ENCODE data around the gene OTUD5. TPM values are rescaled to one million over a fixed set of nuclear protein-coding genes. Genes with fewer than 3 reads are reported as not detected.

The OTUD5 gene
- total RNA-seq, 1 donor from 2014 or later: 18.4 TPM

DNA sequence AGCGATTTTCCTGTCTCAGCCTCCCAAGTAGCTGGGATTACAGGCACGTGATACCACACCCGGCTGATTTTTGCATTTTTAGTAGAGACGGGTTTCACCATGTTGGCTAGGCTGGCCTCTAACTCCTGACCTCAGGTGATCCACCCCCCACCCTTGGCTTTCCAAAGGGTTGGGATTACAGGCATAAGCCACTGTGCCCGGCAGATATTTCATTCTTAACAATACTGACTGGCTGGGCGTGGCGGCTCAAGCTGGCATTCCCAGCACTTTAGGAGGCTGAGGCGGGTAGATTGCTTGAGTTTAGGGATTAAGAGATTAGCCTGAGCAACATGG is 58.4 kb downstream of the OTUD5 start:
- no peak for FAIRE-seq
- Histone ChIP-seq H3K4me3 (ENCODE audit: low read depth, low read length) (no peak overlapping the region), H3K27me3 (ENCODE audit: control insufficient read depth, insufficient read depth, low read length) (no peaks in the 10 kb centered on the region), H3K36me3 (ENCODE audit: control insufficient read depth, insufficient read depth, low read length) (peaks cover 7% of the 10 kb centered on the region)
- TF ChIP-seq, protein P1, sequence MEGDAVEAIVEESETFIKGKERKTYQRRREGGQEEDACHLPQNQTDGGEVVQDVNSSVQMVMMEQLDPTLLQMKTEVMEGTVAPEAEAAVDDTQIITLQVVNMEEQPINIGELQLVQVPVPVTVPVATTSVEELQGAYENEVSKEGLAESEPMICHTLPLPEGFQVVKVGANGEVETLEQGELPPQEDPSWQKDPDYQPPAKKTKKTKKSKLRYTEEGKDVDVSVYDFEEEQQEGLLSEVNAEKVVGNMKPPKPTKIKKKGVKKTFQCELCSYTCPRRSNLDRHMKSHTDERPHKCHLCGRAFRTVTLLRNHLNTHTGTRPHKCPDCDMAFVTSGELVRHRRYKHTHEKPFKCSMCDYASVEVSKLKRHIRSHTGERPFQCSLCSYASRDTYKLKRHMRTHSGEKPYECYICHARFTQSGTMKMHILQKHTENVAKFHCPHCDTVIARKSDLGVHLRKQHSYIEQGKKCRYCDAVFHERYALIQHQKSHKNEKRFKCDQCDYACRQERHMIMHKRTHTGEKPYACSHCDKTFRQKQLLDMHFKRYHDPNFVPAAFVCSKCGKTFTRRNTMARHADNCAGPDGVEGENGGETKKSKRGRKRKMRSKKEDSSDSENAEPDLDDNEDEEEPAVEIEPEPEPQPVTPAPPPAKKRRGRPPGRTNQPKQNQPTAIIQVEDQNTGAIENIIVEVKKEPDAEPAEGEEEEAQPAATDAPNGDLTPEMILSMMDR (IDR thresholded peaks at IDR 0.05; ENCODE audit: insufficient read depth, low read length, severe bottlenecking): no peak
- no peak for DNase-seq (ENCODE audit: low read depth)

- DNase-seq (ENCODE audit: low read depth): peak; percentile 91
These were observed 59.6 kb downstream of the OTUD5 start, which contains the start of the genes PQBP1 and TIMM17B for GRCh38 chrX:48897625-48898306. Gene PQBP1 (plus strand): TSS chrX:48897930. CDS start chrX:48898510, 580 bp downstream. Gene TIMM17B (minus strand): TSS chrX:48897768. CDS start chrX:48897749, 19 bp downstream.

DNA sequence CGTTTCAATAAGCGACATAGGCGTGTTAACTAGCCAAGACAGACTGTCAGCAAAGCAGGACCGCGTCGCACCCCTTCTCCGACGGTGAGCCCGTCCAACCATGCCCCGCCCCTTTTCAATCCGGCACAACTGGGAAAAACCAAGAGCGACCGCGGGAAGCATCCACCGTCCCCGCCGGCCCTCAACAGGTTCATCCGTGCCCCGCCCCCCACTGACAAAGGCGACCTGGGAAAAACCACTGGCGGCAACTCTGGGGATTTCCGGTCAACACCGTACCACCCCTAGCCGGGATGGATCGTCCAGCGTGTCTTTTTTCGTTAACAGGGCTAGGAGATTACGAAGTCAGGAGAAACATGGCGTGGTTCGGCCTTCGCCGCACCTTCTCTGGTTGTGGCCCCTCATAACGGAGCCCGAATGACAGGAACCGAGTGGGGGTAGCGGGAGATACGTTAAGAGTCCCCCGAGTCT is 60.2 kb downstream of the OTUD5 start:
- Histone ChIP-seq H3K27me3 (ENCODE audit: control insufficient read depth, insufficient read depth, low read length) (no peaks in the 10 kb centered on the region), H3K36me3 (ENCODE audit: control insufficient read depth, insufficient read depth, low read length) (peaks cover 8% of the 10 kb centered on the region), H3K4me3 (ENCODE audit: low read depth, low read length) (peak overlapping the region; percentile 59)
- TF ChIP-seq, protein P1 (IDR thresholded peaks at IDR 0.05; ENCODE audit: insufficient read depth, low read length, severe bottlenecking): no peak
- FAIRE-seq: peak; percentile 50
- peak; percentile 48 for DNase-seq (ENCODE audit: low read depth)

More at GRCh38 chrX:48897625-48898306, 59.6 kb downstream of the OTUD5 start, which contains the start of the genes PQBP1 and TIMM17B:
- peak; percentile 92 for FAIRE-seq
- TF ChIP-seq, protein P1 (IDR thresholded peaks at IDR 0.05; ENCODE audit: insufficient read depth, low read length, severe bottlenecking): no peak
- H3K4me3 ChIP-seq (ENCODE audit: low read depth, low read length): peak within 1 kb of the TSS; percentile 59
- no peaks in the 10 kb centered on the region for H3K27me3 ChIP-seq (ENCODE audit: control insufficient read depth, insufficient read depth, low read length)
- H3K36me3 ChIP-seq (ENCODE audit: control insufficient read depth, insufficient read depth, low read length): peaks cover 8% of the 10 kb centered on the region

- Histone ChIP-seq H3K4me3 (ENCODE audit: low read depth, low read length) (peak overlapping the region; percentile 59), H3K36me3 (ENCODE audit: control insufficient read depth, insufficient read depth, low read length) (peaks cover 8% of the 10 kb centered on the region), H3K27me3 (ENCODE audit: control insufficient read depth, insufficient read depth, low read length) (no peaks in the 10 kb centered on the region)
- FAIRE-seq: peak; percentile 13
- DNase-seq (ENCODE audit: low read depth): no peak
- TF ChIP-seq, protein P1 (IDR thresholded peaks at IDR 0.05; ENCODE audit: insufficient read depth, low read length, severe bottlenecking): no peak
These were observed 60.8 kb downstream of the OTUD5 start for GRCh38 chrX:48896611-48897011.

DNA sequence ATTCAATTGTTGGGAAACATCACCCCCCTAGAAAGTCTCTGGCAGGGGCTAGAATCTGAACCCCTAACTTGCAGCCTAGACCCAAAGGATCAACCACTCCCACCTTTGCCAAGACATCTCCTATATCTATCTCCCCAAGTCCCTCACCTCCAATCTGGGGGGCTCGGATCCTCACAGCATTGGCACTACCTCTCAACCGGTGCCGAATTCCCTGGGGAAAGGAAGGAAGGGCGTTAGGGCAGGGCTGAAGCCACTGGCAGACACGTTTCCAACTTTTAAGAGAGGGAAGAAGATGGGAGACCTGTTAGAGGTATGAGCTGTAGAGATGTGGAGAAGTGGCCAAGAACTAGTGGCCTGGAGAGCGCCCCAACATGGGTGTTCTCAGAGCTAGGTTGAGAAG is 62.5 kb downstream of the OTUD5 start:
- H3K36me3 ChIP-seq (ENCODE audit: control insufficient read depth, insufficient read depth, low read length): peaks cover 7% of the 10 kb centered on the region
- H3K27me3 ChIP-seq (ENCODE audit: control insufficient read depth, insufficient read depth, low read length): no peaks in the 10 kb centered on the region
- no peak overlapping the region for H3K4me3 ChIP-seq (ENCODE audit: low read depth, low read length)
- TF ChIP-seq, protein P1 (IDR thresholded peaks at IDR 0.05; ENCODE audit: insufficient read depth, low read length, severe bottlenecking): no peak
- FAIRE-seq: no peak
- DNase-seq (ENCODE audit: low read depth): no peak

Measured in bronchial epithelial cell (primary cell).